Activated CD4-positive, alpha-beta T cell treated with anti-CD3 and anti-CD28 coated beads for 48 hours (primary cell): ENCODE results near the gene ANO9.

Experiments
- DNase-seq: peaks from one replicate; pipeline ENCODE4 v3.0.0-alpha.2; 2020

ANO9 gene

GRCh38 chr11:441418-442274 lies at the start of gene ANO9:
Gene ANO9 (minus strand): TSS chr11:442011. CDS start chr11:441926, 85 bp downstream.
- DNase-seq: peak; percentile 76

DNA sequence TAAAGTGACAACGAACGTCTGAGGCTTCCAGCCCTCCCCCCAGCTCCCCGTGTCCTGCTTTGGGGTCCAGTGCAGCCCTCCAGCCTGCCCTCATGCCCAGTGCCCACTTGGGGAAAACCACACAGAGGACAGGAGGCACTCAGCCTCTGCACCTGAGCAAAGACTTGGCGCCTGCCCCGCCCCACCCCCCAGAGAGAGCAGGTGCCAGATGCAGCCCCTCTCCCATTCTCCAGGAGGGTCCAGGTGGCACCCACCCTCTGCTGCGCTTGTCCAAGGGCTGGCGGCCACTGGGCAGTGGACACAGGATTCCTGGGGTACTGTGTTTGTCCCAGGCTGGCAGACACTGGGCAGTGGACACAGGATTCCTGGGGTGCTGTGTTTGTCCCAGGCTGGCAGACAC lies 49.5 kb upstream of the ANO9 start:
- no peak for DNase-seq

GRCh38 chr11:490930-491260 lies 49.1 kb upstream of the ANO9 start:
- no peak for DNase-seq

DNA sequence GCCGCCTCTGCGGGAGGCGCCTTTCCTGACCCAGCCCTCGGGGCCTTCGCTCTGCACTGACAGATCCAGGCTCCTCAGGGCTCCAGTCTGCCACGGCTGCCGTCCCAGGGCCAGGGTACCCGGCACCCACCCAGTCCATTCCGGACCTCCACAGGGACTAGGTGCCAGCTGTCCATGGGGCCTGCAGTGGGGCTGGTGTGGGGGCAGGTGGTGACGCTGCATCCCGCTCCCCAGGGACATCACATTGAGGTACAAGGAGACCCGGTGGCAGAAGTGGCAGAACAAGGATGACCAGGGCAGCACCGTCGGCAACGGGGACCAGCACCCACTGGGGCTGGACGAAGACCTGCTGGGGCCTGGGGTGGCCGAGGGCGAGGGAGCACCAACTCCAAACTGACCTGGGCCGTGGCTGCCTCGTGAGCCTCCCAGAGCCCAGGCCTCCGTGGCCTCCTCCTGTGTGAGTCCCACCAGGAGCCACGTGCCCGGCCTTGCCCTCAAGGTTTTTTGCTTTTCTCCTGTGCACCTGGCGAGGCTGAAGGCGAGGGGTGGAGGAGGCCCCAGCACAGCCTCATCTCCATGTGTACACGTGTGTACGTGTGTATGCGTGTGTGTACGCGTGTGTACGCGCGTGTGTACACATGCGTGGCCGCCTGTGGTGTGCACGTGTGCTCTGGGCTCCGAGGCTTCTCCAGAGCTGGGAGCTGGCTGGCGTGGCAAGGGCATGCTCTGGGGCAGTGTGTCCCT lies 48.5 kb upstream of the ANO9 start:
- no peak for DNase-seq

DNA sequence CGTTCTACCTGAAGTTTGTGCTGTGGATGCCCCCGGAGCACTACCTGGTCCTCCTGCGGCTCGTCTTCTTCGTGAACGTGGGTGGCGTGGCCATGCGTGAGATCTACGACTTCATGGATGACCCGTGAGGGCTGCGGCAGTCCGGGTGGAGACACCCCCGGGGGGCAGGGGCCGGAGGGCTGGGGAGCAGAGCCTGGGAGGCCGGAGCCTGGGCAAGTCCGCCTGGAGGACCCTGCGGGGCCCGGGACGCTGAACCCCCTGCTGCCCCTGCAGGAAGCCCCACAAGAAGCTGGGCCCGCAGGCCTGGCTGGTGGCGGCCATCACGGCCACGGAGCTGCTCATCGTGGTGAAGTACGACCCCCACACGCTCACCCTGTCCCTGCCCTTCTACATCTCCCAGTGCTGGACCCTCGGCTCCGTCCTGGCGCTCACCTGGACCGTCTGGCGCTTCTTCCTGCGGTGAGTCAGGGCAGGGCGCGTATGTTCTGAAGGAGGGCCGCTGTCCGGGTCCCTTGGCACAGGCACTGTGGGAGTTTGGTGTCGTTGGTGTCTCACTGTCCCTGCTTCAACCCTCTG lies 47.9 kb upstream of the ANO9 start:
- no peak for DNase-seq

GRCh38 chr11:488992-489391 lies 47.2 kb upstream of the ANO9 start:
- DNase-seq: no peak

DNA sequence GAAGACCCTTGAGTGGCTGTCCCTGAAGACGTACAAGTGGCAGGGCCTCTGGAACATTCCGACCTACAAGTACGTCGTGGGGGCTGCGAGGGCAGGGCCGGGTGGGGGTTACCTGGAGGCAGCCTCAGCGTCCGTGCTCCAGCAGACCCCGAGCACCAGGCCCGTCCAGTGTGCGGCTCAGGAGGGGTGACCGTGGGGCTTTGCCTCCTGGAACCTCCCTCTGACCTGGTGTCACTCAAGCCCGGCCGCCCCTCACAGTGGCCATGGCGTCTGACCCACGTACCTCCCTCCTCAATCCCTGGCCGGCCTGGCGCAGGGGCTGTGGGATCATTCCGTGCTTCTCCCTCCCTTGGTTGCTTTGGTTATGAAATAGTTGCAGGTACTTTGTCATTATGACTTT lies 46.8 kb upstream of the ANO9 start:
- no peak for DNase-seq

- no peak for DNase-seq
These were observed 46.3 kb upstream of the ANO9 start for GRCh38 chr11:488062-488461.

DNA sequence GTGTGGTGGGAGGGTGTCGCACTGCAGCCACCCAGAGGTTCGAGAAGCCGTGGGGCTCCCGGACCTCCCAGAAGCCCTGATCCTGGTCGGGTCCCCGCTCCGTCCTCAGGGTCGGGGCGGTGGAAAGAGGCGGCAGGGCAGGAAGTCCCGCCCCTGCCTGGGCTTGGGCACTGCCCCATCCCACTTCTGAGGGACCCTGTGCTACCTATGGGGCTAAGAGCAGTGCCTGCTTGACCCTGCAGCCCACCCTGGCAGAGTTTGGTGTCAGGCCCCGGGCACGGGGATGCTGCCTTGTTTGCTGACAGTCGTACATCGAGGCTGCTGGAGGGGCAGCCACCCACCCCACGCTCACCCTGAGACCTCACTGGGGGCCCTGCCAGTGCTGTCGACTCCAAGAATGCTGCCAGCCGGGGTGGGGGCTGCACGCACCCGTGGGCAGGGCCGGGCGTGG lies 45.8 kb upstream of the ANO9 start:
- DNase-seq: no peak

DNA sequence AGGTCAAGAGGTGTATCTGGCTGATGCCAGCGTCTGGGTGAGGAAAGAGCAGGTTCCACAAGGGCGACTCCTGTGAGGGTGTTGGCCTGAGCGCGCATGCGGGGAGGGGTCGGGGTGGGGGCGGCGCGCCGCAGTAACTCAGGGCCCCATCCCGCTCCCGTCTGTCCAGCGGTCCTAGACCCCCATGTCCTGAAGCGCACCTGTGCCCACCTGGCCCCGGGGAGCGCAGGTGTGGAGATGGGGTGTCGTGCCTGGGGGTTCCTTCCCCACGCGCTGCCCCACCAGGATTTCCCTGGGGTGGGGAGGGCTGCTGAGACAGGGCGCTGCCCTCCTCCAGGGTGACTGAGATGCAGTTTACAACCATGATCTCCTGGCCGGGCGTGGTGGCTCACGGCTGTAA lies 44.4 kb upstream of the ANO9 start:
- no peak for DNase-seq

DNA sequence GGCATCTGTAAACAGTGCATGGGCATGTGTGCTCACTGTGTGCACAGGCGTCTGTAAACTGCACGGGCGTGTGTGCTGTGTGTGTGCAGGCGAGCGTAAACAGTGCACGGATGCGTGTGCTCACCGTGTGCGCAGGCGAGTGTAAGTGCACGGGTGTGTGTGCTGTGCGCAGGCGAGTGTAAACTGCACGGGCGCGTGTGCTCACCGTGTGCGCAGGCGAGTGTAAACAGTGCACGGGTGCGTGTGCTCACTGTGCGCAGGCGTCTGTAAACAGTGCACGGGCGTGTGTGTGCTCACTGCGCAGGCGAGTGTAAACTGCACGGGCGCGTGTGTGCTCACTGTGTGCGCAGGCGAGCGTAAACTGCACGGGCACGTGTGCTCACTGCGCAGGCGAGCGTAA lies 42.8 kb upstream of the ANO9 start:
- no peak for DNase-seq

DNA sequence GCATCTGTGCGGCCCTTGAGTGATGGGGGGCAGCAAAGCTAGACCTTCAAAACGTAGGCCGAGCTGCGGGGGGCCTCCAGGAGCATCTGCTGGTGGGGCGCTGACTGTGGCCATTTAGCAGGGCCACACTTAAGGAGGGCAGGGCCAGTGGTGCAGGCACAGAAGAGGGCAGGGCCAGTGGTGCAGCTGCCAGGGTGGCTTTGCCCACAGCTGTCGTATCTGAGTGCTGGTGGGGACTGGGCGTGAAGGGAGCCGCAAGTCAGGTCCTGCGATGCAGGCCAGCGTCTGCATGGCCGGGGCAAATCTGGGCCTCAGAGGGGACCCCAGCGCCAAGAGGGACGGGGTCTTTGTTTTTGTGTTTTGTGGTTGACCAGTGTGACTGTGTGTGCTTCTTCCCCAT lies 37.5 kb upstream of the ANO9 start:
- no peak for DNase-seq

DNA sequence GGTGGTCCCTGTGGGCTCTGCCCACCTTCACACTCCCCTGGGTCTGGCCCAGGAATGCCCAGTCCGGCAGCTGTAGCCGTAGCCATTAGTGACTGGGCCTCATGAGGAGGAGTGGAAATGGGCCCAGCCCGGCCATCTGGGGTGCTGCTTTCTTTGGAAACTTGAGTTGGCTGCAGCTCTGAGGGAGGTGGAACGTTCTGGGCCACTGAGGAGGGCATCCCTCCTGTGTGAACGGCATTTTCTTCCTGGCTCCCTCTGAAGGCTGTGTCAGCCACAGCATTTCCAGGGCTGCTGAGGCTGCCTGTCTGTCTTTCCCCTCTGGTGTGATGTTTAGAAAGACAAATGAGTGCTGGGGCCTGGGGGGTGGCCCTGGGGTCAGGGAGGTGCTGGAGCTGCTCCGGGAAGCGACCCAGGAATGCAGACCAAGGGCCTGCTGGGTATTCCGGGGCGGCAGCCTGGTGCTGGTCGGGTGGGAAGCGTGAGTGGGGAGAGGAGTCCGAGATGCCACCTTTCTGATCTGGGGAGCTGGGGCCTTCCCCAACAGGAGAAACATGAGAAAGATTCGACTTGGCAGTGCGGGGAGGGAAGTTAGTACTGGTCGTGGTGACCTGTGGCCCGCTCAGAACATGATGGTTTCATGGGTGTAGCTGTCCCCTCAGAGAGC lies 35.4 kb upstream of the ANO9 start:
- no peak for DNase-seq

- no peak for DNase-seq
These were observed 34.6 kb upstream of the ANO9 start for GRCh38 chr11:476416-476815.

DNA sequence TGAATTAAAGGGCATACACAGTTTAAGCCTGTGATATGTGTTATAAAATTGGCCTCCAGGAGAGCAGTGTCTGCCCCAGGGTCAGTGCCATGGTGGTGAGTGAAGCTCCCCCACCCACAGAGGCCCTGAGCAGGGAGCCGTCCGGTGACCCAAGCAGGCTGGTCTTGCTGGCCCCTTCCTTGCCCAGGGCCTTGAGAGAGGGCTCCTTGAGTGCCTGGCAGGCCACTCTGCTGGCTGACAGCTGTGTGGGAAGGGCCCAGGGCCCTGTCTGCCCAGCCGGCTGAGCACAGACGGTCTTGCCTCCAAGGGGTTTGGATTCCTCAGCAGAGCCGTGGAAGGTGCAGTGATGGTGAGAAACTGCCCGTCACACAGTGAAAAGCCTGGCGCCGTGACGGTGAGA lies 34.1 kb upstream of the ANO9 start:
- DNase-seq: no peak

DNA sequence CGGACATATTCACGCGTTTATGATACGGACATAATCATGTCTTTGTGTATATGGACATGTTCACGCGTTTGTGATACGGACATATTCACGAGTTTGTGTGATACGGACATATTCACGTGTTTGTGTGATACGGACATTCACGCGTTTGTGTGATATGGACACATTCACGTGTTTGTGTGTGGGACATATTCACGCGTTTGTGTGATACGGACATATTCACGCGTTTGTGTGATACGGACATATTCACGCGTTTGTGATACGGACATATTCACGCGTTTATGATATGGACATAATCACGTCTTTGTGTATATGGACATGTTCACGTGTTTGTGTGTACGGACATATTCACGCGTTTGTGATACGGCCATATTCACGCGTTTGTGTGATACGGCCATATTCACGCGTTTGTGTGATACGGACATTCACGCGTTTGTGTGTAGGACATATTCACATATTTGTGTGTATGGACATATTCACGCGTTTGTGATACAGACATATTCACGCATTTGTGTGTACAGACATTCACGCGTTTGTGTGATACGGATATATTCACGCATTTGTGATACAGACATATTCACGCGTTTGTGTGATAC lies 33.2 kb upstream of the ANO9 start:
- no peak for DNase-seq

DNA sequence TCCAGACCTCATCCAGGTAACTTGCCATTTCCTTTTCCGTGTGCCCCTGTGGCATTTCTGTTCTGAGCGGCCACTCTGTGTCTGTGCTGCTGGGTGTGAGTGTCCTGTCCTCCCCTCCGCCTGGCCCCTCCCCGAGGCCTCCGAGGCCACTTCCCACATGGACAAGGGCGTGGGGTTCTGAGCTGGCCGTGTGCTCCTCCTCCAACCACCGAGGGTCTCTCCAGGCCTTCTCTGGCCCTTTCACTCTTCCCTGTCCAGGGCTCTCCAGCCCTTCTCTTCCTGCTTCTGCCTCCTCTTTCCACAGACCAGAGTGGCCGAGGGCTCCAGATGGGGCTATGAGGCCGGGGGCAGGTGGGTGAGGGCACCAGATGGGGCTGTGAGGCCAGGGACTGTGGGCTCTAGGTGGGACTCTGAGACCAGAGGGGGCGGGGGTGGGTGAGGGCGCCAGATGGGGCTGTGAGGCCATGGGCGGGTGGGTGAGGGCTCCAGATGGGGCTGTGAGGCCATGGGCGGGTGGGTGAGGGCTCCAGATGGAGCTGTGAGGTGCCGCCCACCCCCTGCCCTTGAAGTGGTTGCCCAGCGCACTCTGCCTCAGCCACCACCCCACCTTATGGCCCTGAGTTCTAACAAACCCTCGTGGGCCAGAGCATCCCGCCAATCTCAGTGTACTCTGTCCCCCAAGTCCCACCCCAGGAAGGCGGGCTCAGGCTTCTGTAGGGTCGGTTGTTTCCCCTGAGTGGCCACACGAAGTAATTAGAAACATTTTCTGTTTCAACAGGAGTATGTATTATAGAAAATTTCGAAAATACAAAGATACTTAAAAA lies 32.4 kb upstream of the ANO9 start:
- DNase-seq: no peak

DNA sequence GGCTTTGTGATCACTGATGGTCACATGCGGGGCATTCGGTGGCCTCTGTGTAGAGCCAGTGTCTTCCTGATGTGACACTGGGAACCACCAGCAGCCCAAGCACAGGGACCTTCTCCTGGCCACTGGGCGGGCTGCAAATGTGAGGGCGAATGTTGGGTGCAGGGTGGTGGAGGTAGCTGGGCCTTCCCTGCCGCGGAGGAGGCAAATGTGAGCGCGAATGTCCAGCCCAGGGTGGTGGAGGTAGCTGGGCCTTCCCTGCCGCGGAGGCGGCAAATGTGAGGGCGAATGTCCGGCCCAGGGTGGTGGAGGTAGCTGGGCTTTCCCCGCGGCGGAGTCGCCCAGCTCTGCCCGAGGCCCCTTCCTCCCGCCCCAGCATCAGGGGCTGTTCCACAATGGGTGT lies 31.6 kb upstream of the ANO9 start:
- DNase-seq: no peak

DNA sequence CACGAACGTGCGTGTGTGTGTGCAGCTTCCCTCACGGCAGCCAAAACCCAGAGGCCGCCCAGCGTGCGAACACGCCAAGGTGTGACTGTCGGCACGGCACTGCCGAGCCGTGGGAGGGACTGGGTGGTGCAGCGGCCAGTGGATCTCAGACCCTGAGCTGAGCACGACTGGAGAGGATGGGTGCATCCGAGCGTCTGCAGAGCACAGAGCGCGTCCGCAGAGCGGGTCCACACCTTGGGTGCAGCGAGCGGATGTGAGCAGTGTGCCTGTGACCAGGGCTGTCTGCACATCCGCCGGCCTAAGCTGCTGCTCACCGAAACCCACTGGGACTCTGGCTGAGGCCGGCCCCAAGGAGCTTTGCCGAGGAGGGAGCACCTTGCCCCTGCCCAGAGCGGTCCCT lies 31.0 kb upstream of the ANO9 start:
- DNase-seq: no peak

GRCh38 chr11:472272-472671 lies 30.5 kb upstream of the ANO9 start:
- DNase-seq: no peak

DNA sequence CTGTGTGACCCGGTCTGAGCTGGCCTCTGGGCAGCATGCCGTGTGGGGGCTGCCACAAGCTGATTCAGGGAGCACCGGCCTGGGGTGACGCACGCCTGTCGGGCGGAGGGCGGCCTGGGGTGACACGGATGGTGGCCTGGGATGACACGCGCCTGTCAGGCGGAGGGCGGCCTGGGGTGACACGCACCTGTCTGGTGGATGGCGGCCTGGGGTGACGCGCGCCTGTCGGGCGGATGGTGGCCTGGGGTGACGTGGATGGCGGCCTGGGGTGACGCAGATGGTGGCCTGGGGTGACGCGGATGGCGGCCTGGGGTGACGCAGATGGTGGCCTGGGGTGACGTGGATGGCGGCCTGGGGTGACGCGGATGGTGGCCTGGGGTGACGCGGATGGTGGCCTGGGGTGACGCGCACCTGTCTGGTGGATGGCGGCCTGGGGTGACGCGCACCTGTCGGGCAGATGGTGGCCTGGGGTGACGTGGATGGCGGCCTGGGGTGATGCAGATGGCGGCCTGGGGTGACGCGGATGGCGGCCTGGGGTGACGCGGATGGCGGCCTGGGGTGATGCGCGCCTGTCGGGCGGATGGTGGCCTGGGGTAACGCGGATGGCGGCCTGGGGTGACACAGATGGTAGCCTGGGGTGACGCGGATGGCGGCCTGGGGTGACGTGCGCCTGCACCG lies 29.8 kb upstream of the ANO9 start:
- DNase-seq: no peak
